AG04449 (cell line): Measurements from ENCODE around the gene INTS6L.

ENCODE experiments used
- CTCF ChIA-PET: fragments of 350-600 bp; formaldehyde crosslinking; extraction: SDS; loops from one replicate; lab custom pipeline; 2021; ENCODE audit warnings: antibody characterized with exemption; lab: Yijun Ruan, JAX
- POLR2A ChIA-PET: fragments of 400-600, 350-600 bp; formaldehyde crosslinking; extraction: SDS; loops from one replicate; lab custom pipeline; 2020; ENCODE audit warnings: antibody characterized with exemption, inconsistent platforms; lab: Yijun Ruan, JAX
- DNase-seq: peaks from one replicate; pipeline ENCODE4 v3.0.0-alpha.2; 2010; ENCODE audit warnings: low read depth, low spot score
- H3K4me3 ChIP-seq: 2 replicates; pipeline ENCODE4 v1.5.1; 2011; ENCODE audit warnings: low read depth, mild to moderate bottlenecking, control low read depth, low read length
- CTCF ChIP-seq: IDR thresholded peaks from one replicate; pipeline ENCODE4 v1.5.1; 2011; ENCODE audit warnings: mild to moderate bottlenecking, moderate library complexity, low read length, control low read depth, inconsistent platforms; ENCODE audit not compliant: insufficient read depth; ENCODE audit errors: missing control alignments

The INTS6L gene

GRCh38 chrX:135530097-135530496 is 9.6 kb downstream of the INTS6L start:
- TF ChIP-seq CTCF = no peak
- CTCF ChIA-PET = no interaction called here
- DNase-seq = no peak
- POLR2A ChIA-PET = no interaction called here
- no peak overlapping the region for H3K4me3 ChIP-seq

- no peak overlapping the region for H3K4me3 ChIP-seq
- TF ChIP-seq CTCF = no peak
- POLR2A ChIA-PET = no interaction called here
- DNase-seq = no peak
- CTCF ChIA-PET = no interaction called here
Measured at GRCh38 chrX:135531813-135532212, 11.4 kb downstream of the INTS6L start.

GRCh38 chrX:135535077-135535940 is 14.8 kb downstream of the INTS6L start:
- ChIA-PET POLR2A (no interaction called here), CTCF (interaction anchor here (0.7 kb wide), 1 partner anchor 22 kb away, joined by 3 read pairs; no protein-coding TSS in a partner anchor)
- DNase-seq = no peak
- TF ChIP-seq CTCF = no peak
- H3K4me3 ChIP-seq = no peak overlapping the region

GRCh38 chrX:135536877-135537276 is 16.4 kb downstream of the INTS6L start:
- no peak for TF ChIP-seq CTCF
- ChIA-PET POLR2A (no interaction called here), CTCF (no interaction called here)
- H3K4me3 ChIP-seq = no peak overlapping the region
- no peak for DNase-seq

GRCh38 chrX:135541351-135541750 is 20.9 kb downstream of the INTS6L start:
- CTCF ChIA-PET = no interaction called here
- DNase-seq = no peak
- TF ChIP-seq CTCF = no peak
- H3K4me3 ChIP-seq = no peak overlapping the region
- POLR2A ChIA-PET = no interaction called here

GRCh38 chrX:135543172-135543571 is 22.7 kb downstream of the INTS6L start:
- no peak for TF ChIP-seq CTCF
- ChIA-PET POLR2A (no interaction called here), CTCF (no interaction called here)
- H3K4me3 ChIP-seq = no peak overlapping the region
- DNase-seq = no peak
